ENCODE data around the gene DAO.

DAO gene

GRCh38 chr12:108921946-108922345, 42.1 kb downstream of the DAO start:
- no peak for DNase-seq

GRCh38 chr12:108922918-108923317, 43.0 kb downstream of the DAO start:
- DNase-seq = no peak

- no peak for DNase-seq
These were observed 48.8 kb downstream of the DAO start for GRCh38 chr12:108928695-108929094.

- DNase-seq = no peak
These were observed 50.3 kb downstream of the DAO start for GRCh38 chr12:108930155-108930554.

- no peak for DNase-seq
These were observed 50.9 kb downstream of the DAO start for GRCh38 chr12:108930756-108931155.

GRCh38 chr12:108933949-108934348, 54.1 kb downstream of the DAO start:
- no peak for DNase-seq

- no peak for DNase-seq
These were observed 55.4 kb downstream of the DAO start for GRCh38 chr12:108935159-108935763.

- no peak for DNase-seq
These were observed 58.5 kb downstream of the DAO start for GRCh38 chr12:108938247-108938924.

- DNase-seq = peak; percentile 32
These were observed 59.7 kb downstream of the DAO start for GRCh38 chr12:108939594-108939993.

GRCh38 chr12:108940138-108940537, 60.2 kb downstream of the DAO start:
- no peak for DNase-seq

- DNase-seq = no peak
These were observed 67.2 kb downstream of the DAO start for GRCh38 chr12:108947097-108947496.

- DNase-seq = no peak
These were observed 68.5 kb downstream of the DAO start for GRCh38 chr12:108948367-108948766.

- no peak for DNase-seq
These were observed 70.1 kb downstream of the DAO start for GRCh38 chr12:108949976-108950375.
